A673 (cell line): Measurements from ENCODE around the gene FADD. TPM values are rescaled to one million over a fixed set of nuclear protein-coding genes. Genes with fewer than 3 reads are reported as not detected.

Experiments used
- BruUV-seq: library from RNA; stranded (reverse); fragments of 400-500 nt; replicated peaks from 2 replicates; lab custom pipeline; 2021; lab: Mats Ljungman, UMichigan
- CTCF ChIA-PET: fragments of 300-600 bp; sonication (Branson Sonifier 250); formaldehyde crosslinking; loops from one replicate; lab custom pipeline; 2022; ENCODE audit warnings: antibody characterized with exemption; lab: Charles Lee
- POLR2A ChIA-PET: fragments of 300-600 bp; sonication (Branson Sonifier 250); formaldehyde crosslinking; loops from one replicate; lab custom pipeline; 2022; ENCODE audit warnings: antibody characterized with exemption; ENCODE audit not compliant: low non-redundant PET; lab: Charles Lee
- DNase-seq: peaks from one replicate; pipeline ENCODE4 v3.0.0-alpha.2; 2015; ENCODE audit warnings: low spot score
- H3K27ac ChIP-seq: fragments of 200-600 bp; sonication (generic); 2 replicates; pipeline ENCODE4 v1.5.1; 2016; ENCODE audit warnings: mixed run types, low read depth, mild to moderate bottlenecking, mixed read lengths, antibody characterized with exemption, low read length; ENCODE audit not compliant: poor library complexity, severe bottlenecking
- H3K27me3 ChIP-seq: fragments of 200-600 bp; sonication (generic); replicated peaks from 2 replicates; pipeline ENCODE4 v1.6.1; 2017; ENCODE audit warnings: mixed run types, low read depth, mild to moderate bottlenecking, mixed read lengths, antibody characterized with exemption, low read length; ENCODE audit not compliant: insufficient read depth, poor library complexity
- H3K36me3 ChIP-seq: fragments of 200-600 bp; sonication (generic); 2 replicates; pipeline ENCODE4 v1.6.1; 2016; ENCODE audit warnings: mixed run types, mild to moderate bottlenecking, mixed read lengths, antibody characterized with exemption, low read length; ENCODE audit not compliant: insufficient read depth, poor library complexity, severe bottlenecking
- H3K4me1 ChIP-seq: fragments of 200-600 bp; sonication (generic); 2 replicates; pipeline ENCODE4 v1.6.1; 2017; ENCODE audit warnings: mixed run types, mild to moderate bottlenecking, mixed read lengths, antibody characterized with exemption, low read length; ENCODE audit not compliant: insufficient read depth, poor library complexity, severe bottlenecking
- H3K4me3 ChIP-seq: fragments of 200-600 bp; sonication (generic); 2 replicates; pipeline ENCODE4 v1.5.1; 2016; ENCODE audit warnings: low read depth, mixed run types, mild to moderate bottlenecking, mixed read lengths, low read length; ENCODE audit not compliant: poor library complexity, severe bottlenecking
- H3K9me3 ChIP-seq: fragments of 200-600 bp; sonication (generic); 2 replicates; pipeline ENCODE4 v1.6.1; 2016; ENCODE audit warnings: mixed run types, low read depth, mild to moderate bottlenecking, mixed read lengths, antibody characterized with exemption, low read length; ENCODE audit not compliant: poor library complexity, severe bottlenecking
- EZH2 ChIP-seq: fragments of 200-600 bp; sonication (generic); IDR thresholded peaks from 2 replicates; pipeline ENCODE4 v1.6.1; 2017; ENCODE audit warnings: borderline replicate concordance, low read depth, mild to moderate bottlenecking, mixed read lengths, antibody characterized with exemption, low read length; ENCODE audit not compliant: poor library complexity, severe bottlenecking
- intact Hi-C: fragments of 100-400 bp; cut with micrococcal nuclease; formaldehyde crosslinking; loops from one replicate; pipeline ENCODE4 v1.10.0; 2022; ENCODE audit not compliant: unreplicated experiment
- total RNA-seq: library from RNA; stranded (reverse); gene quantifications from 2 replicates; pipeline ENCODE4 v1.2.3, GENCODE V29; 2021
- TF ChIP-seq, protein P1 (sequence below): fragments of 300-800, 200-600 bp; sonication (generic); conservative IDR thresholded peaks from 2 replicates; pipeline ENCODE4 v1.5.1; 2017; ENCODE audit warnings: low read depth, mild to moderate bottlenecking, antibody characterized with exemption, low read length, moderate library complexity, mixed read lengths

Gene FADD
- total RNA-seq, 1 experiment from 2014 or later: 62.7 TPM

DNA sequence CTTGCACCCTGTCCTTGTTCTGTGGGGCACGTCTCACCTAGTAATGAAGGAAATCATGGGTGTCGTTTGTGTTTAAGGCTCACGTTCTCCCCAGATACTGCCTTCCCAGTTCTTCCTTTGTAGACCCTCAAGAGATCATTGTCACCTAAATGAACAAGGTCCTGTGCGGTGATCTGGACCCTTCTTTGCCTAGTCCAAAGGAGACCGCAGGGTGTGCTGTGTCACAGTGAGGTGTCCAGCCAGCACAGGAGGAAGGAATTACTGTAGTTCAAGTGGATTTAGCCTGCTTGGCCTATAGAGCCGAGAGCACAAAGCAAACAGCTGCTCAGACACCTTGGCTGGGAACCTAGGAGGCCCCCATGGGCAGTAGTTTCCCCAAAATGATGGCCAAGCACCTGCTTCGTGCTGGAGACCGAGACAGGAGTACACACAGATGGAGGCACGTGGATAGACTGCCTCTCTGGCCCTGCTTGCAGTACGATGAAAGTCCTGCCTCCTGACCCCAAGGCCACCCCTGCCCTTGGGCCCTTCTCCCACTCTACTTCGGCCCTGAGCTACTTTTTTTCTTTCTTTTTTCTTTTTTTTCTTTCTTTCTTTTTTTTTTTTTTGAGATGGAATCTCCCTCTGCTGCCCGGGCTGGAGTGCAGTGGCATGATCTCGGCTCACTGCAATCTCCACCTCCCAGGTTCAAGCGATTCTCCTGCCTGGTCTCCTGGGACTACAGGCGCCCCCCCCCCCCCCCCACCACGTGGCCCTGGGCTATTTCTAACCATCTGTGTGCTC lies 48.0 kb downstream of the FADD start:
- ChIA-PET POLR2A (interaction anchor here (0.6 kb wide), 1 partner anchor 1078 kb away, joined by 3 read pairs; no protein-coding TSS in a partner anchor), CTCF (no interaction called here)
- H3K9me3 ChIP-seq: no peaks in the 10 kb centered on the region
- H3K4me1 ChIP-seq: peaks cover 11% of the 10 kb centered on the region
- H3K36me3 ChIP-seq: no peaks in the 10 kb centered on the region
- H3K27me3 ChIP-seq: no peaks in the 10 kb centered on the region
- intact Hi-C loops: no loop called here
- BruUV-seq: no TSS peak
- DNase-seq: no peak
- no peak for TF ChIP-seq EZH2
- TF ChIP-seq, protein P1, sequence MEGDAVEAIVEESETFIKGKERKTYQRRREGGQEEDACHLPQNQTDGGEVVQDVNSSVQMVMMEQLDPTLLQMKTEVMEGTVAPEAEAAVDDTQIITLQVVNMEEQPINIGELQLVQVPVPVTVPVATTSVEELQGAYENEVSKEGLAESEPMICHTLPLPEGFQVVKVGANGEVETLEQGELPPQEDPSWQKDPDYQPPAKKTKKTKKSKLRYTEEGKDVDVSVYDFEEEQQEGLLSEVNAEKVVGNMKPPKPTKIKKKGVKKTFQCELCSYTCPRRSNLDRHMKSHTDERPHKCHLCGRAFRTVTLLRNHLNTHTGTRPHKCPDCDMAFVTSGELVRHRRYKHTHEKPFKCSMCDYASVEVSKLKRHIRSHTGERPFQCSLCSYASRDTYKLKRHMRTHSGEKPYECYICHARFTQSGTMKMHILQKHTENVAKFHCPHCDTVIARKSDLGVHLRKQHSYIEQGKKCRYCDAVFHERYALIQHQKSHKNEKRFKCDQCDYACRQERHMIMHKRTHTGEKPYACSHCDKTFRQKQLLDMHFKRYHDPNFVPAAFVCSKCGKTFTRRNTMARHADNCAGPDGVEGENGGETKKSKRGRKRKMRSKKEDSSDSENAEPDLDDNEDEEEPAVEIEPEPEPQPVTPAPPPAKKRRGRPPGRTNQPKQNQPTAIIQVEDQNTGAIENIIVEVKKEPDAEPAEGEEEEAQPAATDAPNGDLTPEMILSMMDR: no peak
- no peak overlapping the region for H3K27ac ChIP-seq
- no peak overlapping the region for H3K4me3 ChIP-seq

DNA sequence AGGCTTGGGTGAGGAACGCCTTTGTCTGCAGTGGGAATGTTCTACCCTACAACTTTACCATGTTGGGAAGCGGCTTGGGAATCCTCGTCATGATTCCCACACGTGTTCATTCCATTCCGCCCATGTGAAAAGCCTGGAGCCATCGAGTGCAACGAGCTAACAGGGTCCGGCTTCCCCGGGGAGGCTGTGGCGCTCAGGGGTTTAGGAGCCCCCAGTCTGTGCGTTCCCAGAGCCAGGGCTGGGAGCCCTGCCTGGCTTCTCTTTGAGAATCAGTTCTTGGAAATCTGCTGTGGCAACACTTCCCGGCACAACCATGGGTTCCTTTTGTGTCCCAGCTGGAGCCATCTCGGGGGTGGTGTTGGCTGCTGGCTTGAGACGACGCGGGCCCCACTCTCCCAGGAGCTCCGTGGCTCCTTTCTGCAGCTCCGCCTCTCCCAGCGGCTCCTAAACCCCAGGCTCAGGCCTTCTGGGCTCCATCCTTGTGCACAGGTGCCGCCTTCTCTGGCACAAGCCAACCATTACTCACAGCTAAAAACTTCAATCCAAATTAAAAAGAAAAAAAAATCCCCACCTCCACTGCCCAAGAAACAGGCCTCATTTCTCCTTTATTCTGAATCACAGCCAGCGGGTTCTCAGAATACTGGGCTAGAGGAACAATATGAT lies 48.7 kb downstream of the FADD start:
- TF ChIP-seq EZH2: no peak
- TF ChIP-seq, protein P1: no peak
- ChIA-PET POLR2A (no interaction called here), CTCF (no interaction called here)
- Histone ChIP-seq H3K4me1 (peaks cover 15% of the 10 kb centered on the region), H3K27me3 (no peaks in the 10 kb centered on the region), H3K36me3 (no peaks in the 10 kb centered on the region), H3K9me3 (no peaks in the 10 kb centered on the region), H3K4me3 (no peak overlapping the region), H3K27ac (no peak overlapping the region)
- DNase-seq: no peak
- intact Hi-C loops: no loop called here
- BruUV-seq: no TSS peak

DNA sequence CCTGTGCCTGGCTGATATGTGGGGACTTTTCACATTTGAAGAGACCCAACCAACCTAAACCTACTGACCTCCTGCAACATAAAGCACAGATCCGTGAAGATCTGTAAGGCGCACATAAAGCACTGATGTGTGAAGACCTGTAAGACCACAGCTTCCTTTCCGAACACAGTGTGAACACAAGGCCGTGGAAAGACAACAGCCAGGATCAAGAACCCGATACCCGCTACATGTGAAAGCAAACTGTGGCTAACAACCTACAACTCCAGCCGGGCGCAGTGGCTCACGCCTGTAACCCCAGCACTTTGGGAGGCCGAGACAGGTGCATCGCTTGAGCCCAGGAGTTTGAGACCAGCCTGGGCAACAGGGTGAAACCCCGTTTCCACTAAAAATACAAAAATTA lies 49.7 kb downstream of the FADD start:
- intact Hi-C loops: no loop called here

More for the DNA sequence above, 49.7 kb downstream of the FADD start:
- TF ChIP-seq, protein P1: no peak
- TF ChIP-seq EZH2: no peak
- Histone ChIP-seq H3K4me1 (peaks cover 15% of the 10 kb centered on the region), H3K27me3 (no peaks in the 10 kb centered on the region), H3K27ac (no peak overlapping the region), H3K36me3 (no peaks in the 10 kb centered on the region), H3K9me3 (no peaks in the 10 kb centered on the region), H3K4me3 (no peak overlapping the region)
- BruUV-seq: no TSS peak
- DNase-seq: no peak
- POLR2A ChIA-PET: no interaction called here
- CTCF ChIA-PET: no interaction called here
